Fibroblast of the aortic adventitia (primary cell): Measurements from ENCODE around the gene CPXM2. TPM values are rescaled to one million over a fixed set of nuclear protein-coding genes. Genes with fewer than 3 reads are reported as not detected.

ENCODE experiments used
- DNase-seq: peaks from one replicate; pipeline ENCODE4 v3.0.0-alpha.2; 2010; ENCODE audit warnings: low read depth
- H3K4me3 ChIP-seq: 2 replicates; pipeline ENCODE4 v1.5.1; 2011; ENCODE audit warnings: low read depth, mild to moderate bottlenecking, control low read depth, low read length, moderate library complexity
- CTCF ChIP-seq: IDR thresholded peaks from 2 replicates; pipeline ENCODE4 v1.5.1; 2011; ENCODE audit warnings: mild to moderate bottlenecking, low read length, control low read depth, inconsistent platforms; ENCODE audit not compliant: insufficient read depth
- total RNA-seq: library from RNA; depleted of rRNA; stranded (reverse); fragments of >200 nt; gene quantifications from 2 replicates; pipeline ENCODE4 v1.2.3, GENCODE V29; 2012; ENCODE audit warnings: low replicate concordance

CPXM2 gene
- total RNA-seq, 1 donor: 64.0 TPM

GRCh38 chr10:123886292-123886691, 5.3 kb downstream of the CPXM2 start:
- no peak for DNase-seq
- TF ChIP-seq CTCF: no peak
- no peak overlapping the region for H3K4me3 ChIP-seq

GRCh38 chr10:123885406-123886170, 6.0 kb downstream of the CPXM2 start:
- no peak overlapping the region for H3K4me3 ChIP-seq
- no peak for TF ChIP-seq CTCF
- peak; percentile 82 for DNase-seq

GRCh38 chr10:123884907-123885381, 6.7 kb downstream of the CPXM2 start:
- no peak for DNase-seq
- H3K4me3 ChIP-seq: no peak overlapping the region
- TF ChIP-seq CTCF: no peak

GRCh38 chr10:123884351-123884906, 7.2 kb downstream of the CPXM2 start:
- H3K4me3 ChIP-seq: no peak overlapping the region
- DNase-seq: no peak
- no peak for TF ChIP-seq CTCF

- no peak for TF ChIP-seq CTCF
- DNase-seq: peak; percentile 43
- no peak overlapping the region for H3K4me3 ChIP-seq
Observed at GRCh38 chr10:123883673-123884320, 7.8 kb downstream of the CPXM2 start.

GRCh38 chr10:123882681-123883445, 8.7 kb downstream of the CPXM2 start:
- TF ChIP-seq CTCF: no peak
- DNase-seq: no peak
- H3K4me3 ChIP-seq: no peak overlapping the region
